Hepatocyte (in vitro differentiated cells): ENCODE data around the gene PAXX.

Experiments
- EZH2 ChIP-seq: fragments of 200-600 bp; sonication (generic); IDR thresholded peaks from 2 replicates; pipeline ENCODE4 v1.6.1; 2016; ENCODE audit warnings: antibody characterized with exemption, mild to moderate bottlenecking, borderline replicate concordance
- EZH2phosphoT487 ChIP-seq: fragments of 200-600 bp; sonication (generic); IDR thresholded peaks from one replicate; pipeline ENCODE4 v1.6.1; 2018; ENCODE audit warnings: antibody characterized with exemption, mild to moderate bottlenecking, low read depth, moderate library complexity; ENCODE audit not compliant: unreplicated experiment, severe bottlenecking
- TF ChIP-seq, protein P1 (sequence below): fragments of 200-600 bp; sonication (generic); IDR thresholded peaks from 2 replicates; pipeline ENCODE4 v1.5.1; 2016; ENCODE audit warnings: antibody characterized with exemption, mild to moderate bottlenecking; ENCODE audit not compliant: poor library complexity

DNA sequence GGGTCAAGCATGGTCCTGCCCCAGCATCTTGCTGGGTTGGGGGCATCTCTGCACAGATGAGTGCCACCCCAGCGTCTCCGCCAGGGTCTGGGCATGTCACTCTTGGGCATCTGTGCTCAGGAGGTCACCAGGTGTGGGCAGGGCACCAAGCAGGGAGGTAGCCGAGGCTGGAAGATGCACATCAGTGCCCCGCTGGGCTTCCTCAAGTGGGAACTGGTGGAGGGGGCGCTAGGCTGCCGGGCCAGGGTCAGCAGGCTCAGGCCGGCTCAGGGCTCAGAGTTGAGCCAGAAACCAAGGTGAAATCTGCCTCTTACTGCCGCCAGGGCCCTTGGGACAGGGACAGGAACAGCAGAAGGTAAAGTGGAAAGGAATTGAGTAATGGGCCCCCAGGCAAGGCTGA lies 43.7 kb downstream of the PAXX start:
- TF ChIP-seq, protein P1, sequence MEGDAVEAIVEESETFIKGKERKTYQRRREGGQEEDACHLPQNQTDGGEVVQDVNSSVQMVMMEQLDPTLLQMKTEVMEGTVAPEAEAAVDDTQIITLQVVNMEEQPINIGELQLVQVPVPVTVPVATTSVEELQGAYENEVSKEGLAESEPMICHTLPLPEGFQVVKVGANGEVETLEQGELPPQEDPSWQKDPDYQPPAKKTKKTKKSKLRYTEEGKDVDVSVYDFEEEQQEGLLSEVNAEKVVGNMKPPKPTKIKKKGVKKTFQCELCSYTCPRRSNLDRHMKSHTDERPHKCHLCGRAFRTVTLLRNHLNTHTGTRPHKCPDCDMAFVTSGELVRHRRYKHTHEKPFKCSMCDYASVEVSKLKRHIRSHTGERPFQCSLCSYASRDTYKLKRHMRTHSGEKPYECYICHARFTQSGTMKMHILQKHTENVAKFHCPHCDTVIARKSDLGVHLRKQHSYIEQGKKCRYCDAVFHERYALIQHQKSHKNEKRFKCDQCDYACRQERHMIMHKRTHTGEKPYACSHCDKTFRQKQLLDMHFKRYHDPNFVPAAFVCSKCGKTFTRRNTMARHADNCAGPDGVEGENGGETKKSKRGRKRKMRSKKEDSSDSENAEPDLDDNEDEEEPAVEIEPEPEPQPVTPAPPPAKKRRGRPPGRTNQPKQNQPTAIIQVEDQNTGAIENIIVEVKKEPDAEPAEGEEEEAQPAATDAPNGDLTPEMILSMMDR: no peak
- TF ChIP-seq EZH2: no peak
- TF ChIP-seq EZH2phosphoT487: no peak
